ENCODE measurements around the gene ANP32B.

- TF ChIP-seq TAF1 (IDR thresholded peaks at IDR 0.05; ENCODE audit: borderline replicate concordance, low read depth, low read length), result no peak
- TF ChIP-seq POLR2AphosphoS5 (IDR thresholded peaks at IDR 0.05; ENCODE audit: low read depth, low read length), result no peak
- no peak for TF ChIP-seq POLR2A (IDR thresholded peaks at IDR 0.05; ENCODE audit: low read depth, low read length)
Observed at GRCh38 chr9:98021306-98022040, 38.3 kb downstream of the ANP32B start.
